Measurements from ENCODE around the gene STARD7. TPM values are rescaled to one million over a fixed set of nuclear protein-coding genes. Genes with fewer than 3 reads are reported as not detected.

The STARD7 gene
- total and polyA plus RNA-seq, 2 donors (not counting 1 experiment from before 2014, with no cell fraction given) = 35.1 to 133 TPM

GRCh38 chr2:96233880-96234316 lies 25.3 kb upstream of the STARD7 start:
- Mint-ChIP-seq H3K4me3 (peak overlapping the region; percentile 49), H3K27me3 (no peaks in the 10 kb centered on the region), H3K9me3 (ENCODE audit: insufficient read depth) (no peaks in the 10 kb centered on the region), H3K4me1 (peaks cover 16% of the 10 kb centered on the region), H3K27ac (peak overlapping the region; percentile 88)
- Histone ChIP-seq H3K4me1 (ENCODE audit: control insufficient read depth in 2 of 2, insufficient read depth in 2 of 2, low read length in 2 of 2) (peaks cover 15% of the 10 kb centered on the region in 2 donors), H3K27ac (ENCODE audit: low read length in 2 of 2) (no peak overlapping the region), H3K9ac (ENCODE audit: low read length) (no peak overlapping the region), H3K9me3 (ENCODE audit: control extremely low read depth in 1 of 3, control insufficient read depth in 2 of 3, insufficient read depth in 1 of 3, low read length in 2 of 3) (no peaks in the 10 kb centered on the region), H3K4me3 (ENCODE audit: control extremely low read depth in 1 of 5, extremely low read depth in 1 of 5, insufficient read depth in 1 of 5, low read depth in 2 of 5, low read length in 4 of 5) (no peak overlapping the region), H3K4me2 (replicated peaks; ENCODE audit: low read depth, low read length, poor library complexity, severe bottlenecking) (peak overlapping the region; percentile 58), H3K79me2 (ENCODE audit: control insufficient read depth, insufficient read depth, low read length) (peaks cover 18% of the 10 kb centered on the region), H3K27me3 (replicated peaks in 1 of 4; ENCODE audit: control extremely low read depth in 1 of 4, control insufficient read depth in 3 of 4, insufficient read depth in 4 of 4, low read length in 3 of 4) (no peaks in the 10 kb centered on the region), H4K20me1 (ENCODE audit: control insufficient read depth, insufficient read depth, low read length, poor library complexity, severe bottlenecking) (no peaks in the 10 kb centered on the region), H2AFZ (ENCODE audit: insufficient read depth, low read depth, low read length, poor library complexity, severe bottlenecking) (no peak overlapping the region), H3K36me3 (replicated peaks in 1 of 2; ENCODE audit: control extremely low read depth in 1 of 2, control insufficient read depth in 1 of 2, extremely low read depth in 1 of 2, insufficient read depth in 2 of 2, low read length in 1 of 2) (no peaks in the 10 kb centered on the region)
- DNase-seq = peak; percentile 70
- peak; percentile 98 for ATAC-seq (ENCODE audit: low read depth)
- ChIA-PET CTCF (interaction anchor here (0.5 to 3.4 kb wide), 23 partner anchors 8 to 95 kb away, joined by 3 to 39 read pairs (median 8); partner anchors contain the start of genes ASTL, CIAO1, STARD7 and TMEM127), POLR2A (interaction anchor here (0.9 to 1.9 kb wide), 8 partner anchors 8 to 95 kb away, joined by 3 to 12 read pairs (median 3); partner anchors contain the start of genes ASTL, CIAO1, STARD7 and TMEM127)
- TF ChIP-seq, protein P1, sequence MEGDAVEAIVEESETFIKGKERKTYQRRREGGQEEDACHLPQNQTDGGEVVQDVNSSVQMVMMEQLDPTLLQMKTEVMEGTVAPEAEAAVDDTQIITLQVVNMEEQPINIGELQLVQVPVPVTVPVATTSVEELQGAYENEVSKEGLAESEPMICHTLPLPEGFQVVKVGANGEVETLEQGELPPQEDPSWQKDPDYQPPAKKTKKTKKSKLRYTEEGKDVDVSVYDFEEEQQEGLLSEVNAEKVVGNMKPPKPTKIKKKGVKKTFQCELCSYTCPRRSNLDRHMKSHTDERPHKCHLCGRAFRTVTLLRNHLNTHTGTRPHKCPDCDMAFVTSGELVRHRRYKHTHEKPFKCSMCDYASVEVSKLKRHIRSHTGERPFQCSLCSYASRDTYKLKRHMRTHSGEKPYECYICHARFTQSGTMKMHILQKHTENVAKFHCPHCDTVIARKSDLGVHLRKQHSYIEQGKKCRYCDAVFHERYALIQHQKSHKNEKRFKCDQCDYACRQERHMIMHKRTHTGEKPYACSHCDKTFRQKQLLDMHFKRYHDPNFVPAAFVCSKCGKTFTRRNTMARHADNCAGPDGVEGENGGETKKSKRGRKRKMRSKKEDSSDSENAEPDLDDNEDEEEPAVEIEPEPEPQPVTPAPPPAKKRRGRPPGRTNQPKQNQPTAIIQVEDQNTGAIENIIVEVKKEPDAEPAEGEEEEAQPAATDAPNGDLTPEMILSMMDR (IDR thresholded peaks at IDR 0.05) = peak; percentile 41
- no peak for TF ChIP-seq EZH2 (IDR thresholded peaks at IDR 0.05; ENCODE audit: borderline replicate concordance, insufficient read depth, low read depth, low read length, poor library complexity, severe bottlenecking)
- WGBS (ENCODE audit: insufficient coverage) = 19% methylated on average over 4 of the region's 4 CpGs
- intact Hi-C loops (cut with micrococcal nuclease) = loop anchor here (1.0 kb wide), 1 partner anchor 9 kb away; no protein-coding TSS in a partner anchor

- Mint-ChIP-seq H3K27ac (peak overlapping the region; percentile 88), H3K9me3 (ENCODE audit: insufficient read depth) (no peaks in the 10 kb centered on the region), H3K27me3 (no peaks in the 10 kb centered on the region), H3K4me1 (peaks cover 16% of the 10 kb centered on the region), H3K4me3 (peak overlapping the region; percentile 49)
- ChIA-PET CTCF (interaction anchor here (0.5 to 3.4 kb wide), 24 partner anchors 8 to 95 kb away, joined by 3 to 39 read pairs (median 8); partner anchors contain the start of genes ASTL, CIAO1, STARD7 and TMEM127), POLR2A (interaction anchor here (1.0 to 1.9 kb wide), 6 partner anchors 9 to 95 kb away, joined by 3 to 12 read pairs (median 3); partner anchors contain the start of genes ASTL and STARD7)
- Histone ChIP-seq H3K27me3 (replicated peaks in 1 of 4; ENCODE audit: control extremely low read depth in 1 of 4, control insufficient read depth in 3 of 4, insufficient read depth in 4 of 4, low read length in 3 of 4) (no peaks in the 10 kb centered on the region), H3K79me2 (ENCODE audit: control insufficient read depth, insufficient read depth, low read length) (peaks cover 18% of the 10 kb centered on the region), H3K27ac (ENCODE audit: low read length in 2 of 2) (no peak overlapping the region), H2AFZ (ENCODE audit: insufficient read depth, low read depth, low read length, poor library complexity, severe bottlenecking) (no peak overlapping the region), H3K36me3 (replicated peaks in 1 of 2; ENCODE audit: control extremely low read depth in 1 of 2, control insufficient read depth in 1 of 2, extremely low read depth in 1 of 2, insufficient read depth in 2 of 2, low read length in 1 of 2) (no peaks in the 10 kb centered on the region), H3K9me3 (ENCODE audit: control extremely low read depth in 1 of 3, control insufficient read depth in 2 of 3, insufficient read depth in 1 of 3, low read length in 2 of 3) (no peaks in the 10 kb centered on the region), H3K9ac (ENCODE audit: low read length) (no peak overlapping the region), H4K20me1 (ENCODE audit: control insufficient read depth, insufficient read depth, low read length, poor library complexity, severe bottlenecking) (no peaks in the 10 kb centered on the region), H3K4me1 (ENCODE audit: control insufficient read depth in 2 of 2, insufficient read depth in 2 of 2, low read length in 2 of 2) (peaks cover 15% of the 10 kb centered on the region in 2 donors), H3K4me3 (ENCODE audit: control extremely low read depth in 1 of 5, extremely low read depth in 1 of 5, insufficient read depth in 1 of 5, low read depth in 2 of 5, low read length in 4 of 5) (no peak overlapping the region), H3K4me2 (replicated peaks; ENCODE audit: low read depth, low read length, poor library complexity, severe bottlenecking) (peak overlapping the region; percentile 58)
- intact Hi-C loops (cut with micrococcal nuclease) = loop anchor here (1.0 kb wide), 1 partner anchor 8 kb away; no protein-coding TSS in a partner anchor
- no peak for TF ChIP-seq EZH2 (IDR thresholded peaks at IDR 0.05; ENCODE audit: borderline replicate concordance, insufficient read depth, low read depth, low read length, poor library complexity, severe bottlenecking)
- TF ChIP-seq, protein P1 (IDR thresholded peaks at IDR 0.05) = no peak
- DNase-seq (no peak), ATAC-seq (ENCODE audit: low read depth) (no peak)
- WGBS (ENCODE audit: insufficient coverage) = no CpG with 5 or more reads among the region's 6 CpGs
These were observed 24.8 kb upstream of the STARD7 start for GRCh38 chr2:96233436-96233835.

Data from B cell (primary cell).